HG03103 (cell line): Measurements from ENCODE around the gene MCF2L2.
"Not testable (repeated sequence)": the region's sequence is repeated elsewhere in the genome, so short reads cannot be mapped to it uniquely, and the experiment has no call there.

Experiments used
- ATAC-seq: cut with Tn5 transposase; IDR thresholded peaks from one replicate; pipeline ENCODE4 v1.9.1; 2021; ENCODE audit warnings: low read depth; ENCODE audit not compliant: unreplicated experiment

MCF2L2 gene

GRCh38 chr3:183446838-183447205 is 18.4 kb upstream of the MCF2L2 start:
- ATAC-seq = no peak

DNA sequence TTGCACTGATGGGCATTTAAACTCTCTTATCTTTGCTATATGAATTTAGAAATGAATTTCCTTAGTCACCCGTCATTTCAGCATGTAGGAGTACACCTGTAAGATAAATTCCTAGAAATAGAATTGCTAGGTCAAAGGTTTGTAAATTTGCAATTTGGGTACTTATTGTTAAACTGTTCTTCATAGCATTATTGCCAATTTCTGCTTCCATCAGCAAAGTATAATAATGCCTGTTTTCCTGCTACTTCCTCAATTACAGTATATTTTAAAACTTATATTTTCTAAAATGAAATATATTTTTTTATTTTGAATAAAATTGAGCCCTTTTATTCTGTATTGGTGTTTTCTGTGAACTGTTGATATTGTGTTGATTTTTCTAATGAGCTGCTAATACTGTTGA is 16.3 kb upstream of the MCF2L2 start:
- ATAC-seq = no peak

DNA sequence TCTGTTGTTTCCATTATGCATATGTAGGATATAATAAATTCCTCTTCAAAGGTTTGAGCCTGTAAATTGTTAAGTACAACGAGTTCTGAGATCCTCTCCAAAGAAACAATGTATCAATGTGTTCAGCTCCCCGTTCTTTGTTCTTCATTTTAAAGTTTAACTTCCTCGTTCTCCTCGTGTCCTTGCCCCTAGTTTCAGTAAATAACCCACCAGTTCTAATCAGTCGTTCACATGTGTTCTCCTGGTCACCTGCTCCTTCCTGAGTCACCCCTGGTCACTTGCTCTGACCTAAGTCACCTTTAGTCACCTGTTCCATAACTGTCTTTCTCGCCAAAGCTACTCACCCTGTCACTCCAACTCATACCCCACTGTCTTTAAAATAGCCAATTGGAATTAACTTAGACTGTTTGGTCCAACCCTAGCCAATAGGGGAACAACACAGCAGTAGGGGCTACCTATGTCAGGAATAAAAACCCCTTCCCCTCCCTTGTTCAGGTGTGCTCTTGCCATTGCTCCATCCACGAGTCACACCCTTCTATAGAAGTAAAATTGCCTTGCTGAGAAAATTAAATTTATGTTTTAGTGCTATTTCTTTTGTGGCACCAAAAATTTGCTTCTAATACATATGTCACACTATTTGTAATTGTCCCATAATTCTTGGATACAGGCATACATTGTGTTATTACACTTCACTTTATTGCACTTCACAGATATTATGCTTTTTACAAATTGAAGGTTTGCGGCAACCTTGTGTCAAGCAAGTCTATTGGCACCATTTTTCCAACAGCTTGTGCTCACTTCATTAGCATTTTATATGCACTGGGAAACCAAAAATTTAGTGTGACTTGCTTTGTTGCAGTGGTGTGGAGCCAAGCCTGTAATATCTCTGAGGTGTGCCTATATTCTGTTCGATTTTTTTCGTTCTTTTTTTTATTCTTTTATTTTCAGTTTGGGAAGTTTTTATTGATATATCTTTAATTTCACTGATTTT is 15.3 kb upstream of the MCF2L2 start:
- no peak for ATAC-seq

DNA sequence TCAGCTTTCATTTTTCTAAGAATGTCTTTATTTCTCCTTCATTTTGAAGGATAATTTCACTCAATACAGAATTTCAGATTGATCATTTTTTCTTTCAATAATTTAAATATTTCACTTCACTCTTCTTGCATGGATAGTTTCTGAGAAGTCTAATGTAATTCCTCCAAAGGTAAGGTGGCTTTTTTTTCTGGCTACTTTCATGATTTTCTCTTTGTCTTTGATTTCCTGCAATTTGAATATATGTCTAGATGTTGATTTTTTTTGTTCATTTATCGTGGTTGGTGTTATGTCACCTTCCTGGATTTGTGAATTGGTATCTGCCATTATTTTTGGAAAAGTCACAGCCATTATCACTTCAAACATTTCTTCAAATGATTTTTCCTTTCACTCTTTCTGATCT is 14.6 kb upstream of the MCF2L2 start:
- no peak for ATAC-seq

DNA sequence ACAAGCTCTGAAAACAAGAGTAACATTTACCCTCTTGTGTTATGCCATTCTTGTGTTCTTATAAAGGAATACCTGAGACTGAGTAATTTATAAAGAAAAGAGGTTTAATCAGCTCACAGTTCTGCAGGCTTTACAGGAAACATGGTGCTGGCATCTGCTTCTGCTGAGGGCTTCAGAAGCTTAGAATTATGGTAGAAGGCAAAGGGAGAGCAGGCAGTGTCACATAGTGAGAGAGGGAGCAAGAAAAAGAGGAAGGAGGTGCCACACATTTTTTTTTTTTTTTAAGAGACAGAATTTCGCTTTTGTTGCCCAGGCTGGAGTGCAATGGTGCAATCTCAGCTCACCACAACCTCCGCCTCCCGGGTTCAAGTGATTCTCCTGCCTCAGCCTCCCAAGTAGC is 12.1 kb upstream of the MCF2L2 start:
- not testable (repeated sequence) for ATAC-seq

- ATAC-seq = no peak
Measured at GRCh38 chr3:183439515-183439914, 11.1 kb upstream of the MCF2L2 start.

GRCh38 chr3:183438735-183439134 is 10.3 kb upstream of the MCF2L2 start:
- ATAC-seq = no peak

DNA sequence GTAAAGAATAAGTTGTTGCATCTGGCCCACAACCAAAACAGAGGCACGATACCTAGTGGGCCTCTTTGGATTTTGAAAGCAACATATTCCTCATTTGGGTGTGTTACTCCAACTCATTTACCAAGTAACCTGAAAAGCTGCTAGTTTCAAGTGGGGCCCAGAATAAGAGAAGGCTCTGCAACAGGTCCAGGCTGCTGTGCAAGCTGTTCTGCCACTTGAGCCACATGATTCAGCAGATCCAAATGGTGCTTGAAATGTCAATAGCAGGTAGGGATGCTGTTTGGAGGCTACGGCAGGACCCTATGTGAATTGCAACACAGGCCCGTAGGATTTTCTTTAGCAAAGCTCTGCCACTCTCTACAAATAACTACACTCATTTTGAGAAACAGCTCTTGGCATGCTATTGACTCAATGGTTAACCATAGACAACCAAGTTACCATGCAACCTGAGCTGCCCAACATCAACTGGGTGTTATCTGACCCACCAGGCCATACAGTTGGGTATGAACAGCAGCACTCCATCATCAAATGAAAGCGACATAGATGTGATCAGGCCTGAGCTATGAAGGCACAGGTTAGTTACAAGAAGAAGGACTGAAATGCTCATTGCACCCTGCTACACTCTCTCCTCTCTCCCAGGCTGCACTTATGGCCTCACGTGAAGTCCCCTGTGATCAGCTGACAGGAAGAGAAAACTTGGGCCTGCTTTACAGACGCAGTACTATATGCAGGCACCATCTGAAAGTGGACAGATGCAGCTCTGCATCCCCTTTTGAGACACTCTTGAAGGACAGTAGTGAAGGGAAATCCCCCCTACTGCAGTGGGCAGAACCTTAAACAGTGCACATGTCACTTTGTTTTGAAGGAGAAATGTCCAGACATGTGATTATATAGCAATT is 9.5 kb upstream of the MCF2L2 start:
- ATAC-seq = no peak

GRCh38 chr3:183437061-183437460 is 8.6 kb upstream of the MCF2L2 start:
- ATAC-seq = no peak

DNA sequence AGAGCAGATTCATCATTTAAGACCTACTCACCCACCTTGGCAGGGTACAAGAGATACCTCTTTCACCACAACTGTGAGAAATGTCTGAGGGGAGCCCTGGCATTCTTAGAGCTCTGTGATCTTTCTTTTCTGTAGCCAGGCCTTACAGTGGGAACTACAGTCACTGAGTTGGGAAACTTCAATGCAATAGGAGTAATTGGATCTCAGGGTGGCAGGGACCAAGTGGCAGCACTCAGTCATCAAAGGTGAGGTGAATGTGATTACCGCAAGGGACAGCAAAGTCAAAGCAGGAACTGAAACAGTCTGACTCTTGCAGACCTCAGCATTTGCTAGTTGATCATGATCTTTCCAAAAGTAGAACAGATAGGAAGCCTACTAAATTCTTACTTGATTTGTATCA is 7.2 kb upstream of the MCF2L2 start:
- ATAC-seq = peak; percentile 75

- ATAC-seq = no peak
Measured at GRCh38 chr3:183434992-183435391, 6.6 kb upstream of the MCF2L2 start.

DNA sequence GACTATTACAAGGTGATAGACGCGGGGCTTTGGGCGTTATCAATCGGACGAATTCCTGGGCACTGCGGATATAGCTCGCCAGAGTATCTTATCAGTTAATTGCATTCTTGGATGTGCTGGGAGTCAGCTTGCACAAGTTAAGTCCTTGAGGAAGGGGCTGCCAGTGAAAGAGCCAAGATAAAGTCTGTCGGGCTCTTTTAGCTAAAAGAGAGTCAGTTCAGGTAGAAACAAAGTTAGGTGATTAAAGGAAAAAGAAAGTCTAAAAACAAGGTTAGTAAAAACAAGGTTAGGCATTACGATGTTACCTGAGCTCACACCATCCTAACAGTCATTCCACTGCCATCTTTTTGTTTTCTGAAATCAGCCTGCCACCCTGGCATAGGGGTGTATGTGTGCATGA is 6.1 kb upstream of the MCF2L2 start:
- ATAC-seq = no peak

- no peak for ATAC-seq
Measured at GRCh38 chr3:183430325-183430957, 2.0 kb upstream of the MCF2L2 start.

- peak; percentile 19 for ATAC-seq
Measured at GRCh38 chr3:183427876-183428446, 458 bp downstream of the MCF2L2 start.

DNA sequence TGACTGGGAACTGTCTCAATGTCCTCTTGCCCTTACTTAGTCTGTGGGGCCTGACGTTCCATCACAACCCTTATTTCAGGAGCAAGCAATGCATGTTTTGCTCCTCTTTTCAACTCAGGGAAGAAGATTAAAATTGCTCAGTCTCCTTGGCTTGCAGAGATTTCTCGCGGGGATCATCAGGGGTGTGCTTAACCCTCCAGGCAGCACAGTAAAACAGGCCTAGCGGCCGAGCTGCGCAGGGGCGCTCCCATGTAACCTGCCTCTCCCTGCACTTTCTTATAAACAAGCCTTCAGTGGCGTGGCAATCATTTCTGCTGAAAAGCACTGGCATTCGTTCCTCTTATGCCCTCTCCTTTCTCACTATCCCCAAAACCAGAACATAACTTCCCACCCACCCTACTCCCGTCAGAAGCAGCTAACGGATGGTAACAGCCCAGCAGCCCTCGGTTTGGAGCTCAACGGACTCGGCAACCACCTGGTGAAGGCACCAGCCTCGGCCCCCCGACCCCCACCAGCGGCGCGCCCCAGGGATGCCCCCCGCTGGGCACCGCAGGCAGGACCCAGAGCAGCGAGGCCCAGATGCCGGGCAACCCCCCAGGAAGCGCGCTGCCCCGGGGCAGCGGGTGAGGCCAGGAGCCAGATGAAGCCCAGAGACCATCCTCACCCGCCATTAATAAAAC is 1.1 kb downstream of the MCF2L2 start:
- ATAC-seq = no peak

DNA sequence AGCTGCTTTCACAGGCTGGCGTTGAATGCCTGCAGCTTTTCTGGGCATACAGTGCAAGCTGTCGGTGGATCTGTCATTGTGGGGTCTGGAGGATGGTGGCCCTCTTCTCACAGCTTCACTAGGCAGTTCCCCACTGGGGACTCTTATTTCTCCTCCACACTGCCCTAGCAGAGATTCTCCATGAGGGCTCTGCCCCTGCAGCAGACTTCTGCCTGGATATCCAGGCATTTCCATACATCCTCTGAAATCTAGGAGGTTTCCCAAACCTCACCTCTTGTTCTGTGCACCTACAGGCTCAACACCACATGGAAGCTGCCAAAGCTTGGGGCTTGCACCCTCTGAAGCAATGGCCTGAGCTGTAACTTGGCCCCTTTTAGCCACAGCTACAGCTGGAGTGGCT is 9.6 kb downstream of the MCF2L2 start:
- ATAC-seq = not testable (repeated sequence)

DNA sequence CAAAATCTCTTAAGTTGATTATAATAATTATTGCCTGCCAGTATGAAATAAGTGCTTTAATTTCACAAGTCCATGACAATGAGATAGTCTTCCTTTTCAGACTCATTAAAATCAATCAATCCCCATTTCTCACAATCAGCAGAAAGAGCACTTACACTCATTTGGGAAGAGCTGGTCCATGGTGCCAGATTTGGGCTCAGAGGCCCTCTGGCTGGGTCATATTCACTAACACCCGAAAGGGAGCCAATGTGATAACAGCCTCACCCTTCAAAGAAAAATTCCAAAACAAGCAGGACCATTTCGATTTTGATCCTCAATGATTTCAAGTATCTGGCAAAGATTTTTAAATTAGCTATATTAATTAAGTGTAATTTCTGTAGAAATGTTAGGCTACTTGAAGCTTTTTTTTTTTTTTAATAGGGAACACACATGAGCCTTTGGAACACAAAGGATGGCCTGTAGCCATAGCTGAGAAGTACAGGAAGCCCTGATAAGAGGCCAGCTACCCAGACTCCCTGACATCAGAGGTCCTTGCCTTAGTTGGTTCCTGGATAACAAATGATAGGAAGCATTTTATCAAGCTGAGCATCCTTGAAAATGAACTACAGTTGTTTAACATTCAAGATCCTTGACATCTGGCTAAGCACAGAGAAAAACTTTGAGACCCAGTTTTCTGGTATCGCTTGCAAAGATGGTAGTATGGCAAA is 17.1 kb downstream of the MCF2L2 start:
- ATAC-seq = no peak

DNA sequence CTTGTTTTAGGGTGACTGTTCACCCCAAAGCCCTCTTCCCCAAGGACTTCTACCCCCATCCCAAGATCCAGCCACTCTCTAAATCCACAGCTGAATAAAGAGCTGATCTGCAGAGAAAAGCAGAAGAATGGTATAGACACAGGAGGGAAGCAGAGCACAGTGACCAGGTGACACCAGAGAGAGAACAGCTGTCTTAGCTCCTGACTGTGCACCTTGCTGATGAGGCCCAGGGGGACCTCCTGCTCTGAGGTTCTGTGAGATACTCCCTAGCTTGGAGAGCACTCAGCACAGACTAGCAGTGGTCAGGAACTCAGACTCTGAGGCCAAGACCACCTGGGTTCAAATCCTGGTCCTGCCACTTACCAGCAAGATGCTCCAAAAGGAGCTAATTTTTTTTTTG is 17.7 kb downstream of the MCF2L2 start:
- no peak for ATAC-seq

GRCh38 chr3:183410280-183410679 is 18.1 kb downstream of the MCF2L2 start:
- ATAC-seq = no peak
